Head of caudate nucleus (tissue), 42 donors: ENCODE results near the gene COA8.

Experiments
- DNase-seq, 42 donors: peaks; one replicate each; pipeline versions ENCODE4 v3.0.0 to v3.0.0-alpha.2; 2020 to 2021; ENCODE audit warnings: mixed read lengths in 7 of 42
- intact Hi-C: fragments of 100-400 bp; cut with DNase I; formaldehyde crosslinking; loops from one replicate; pipeline ENCODE4 v1.15.0; 2022

COA8 gene

DNA sequence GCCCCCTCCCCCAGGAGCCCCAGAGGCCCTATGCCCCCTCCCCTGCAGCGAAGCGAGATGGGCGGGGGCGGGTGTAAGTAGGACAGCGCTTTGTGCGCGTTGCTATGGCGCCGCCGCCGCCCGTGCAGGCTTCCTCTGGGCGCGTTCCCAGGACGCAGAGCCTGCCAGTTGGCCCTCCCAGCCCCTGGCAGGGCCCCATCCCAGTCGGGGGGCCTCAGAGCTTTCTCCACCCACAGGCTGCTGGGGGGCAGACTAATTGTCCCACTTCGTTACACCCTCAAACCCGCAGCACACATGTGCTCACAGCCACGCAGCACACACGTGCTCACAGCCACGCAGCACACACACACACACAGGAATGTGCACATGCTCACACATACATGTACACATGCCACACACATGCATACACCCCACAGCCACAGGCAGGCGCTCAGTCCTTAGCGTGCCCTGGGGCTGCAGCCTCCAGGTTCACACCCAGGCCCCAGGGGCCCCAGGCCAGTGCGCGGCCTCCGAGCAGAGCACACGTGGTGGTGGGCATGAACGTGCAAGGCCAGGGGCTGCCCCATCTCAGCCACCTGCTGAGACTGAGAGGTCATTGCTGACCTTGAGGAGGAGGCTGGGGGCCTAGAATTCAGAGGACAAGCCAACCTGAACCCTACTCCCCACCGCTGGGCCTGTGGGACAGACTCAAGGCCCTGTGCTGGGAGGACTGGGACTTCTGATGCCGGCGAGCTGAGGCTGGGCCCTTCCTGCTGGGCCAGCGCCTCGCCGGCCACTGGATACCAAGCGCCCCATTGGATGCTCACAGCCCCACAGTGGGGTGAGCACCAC, 18.2 kb upstream of the COA8 start:
- intact Hi-C loops = loop anchor here (2.0 to 10.0 kb wide), 2 partner anchors 26 to 50 kb away; no protein-coding TSS in a partner anchor

GRCh38 chr14:103545219-103545914, 17.4 kb upstream of the COA8 start:
- peak in 7 of 42 donors; percentile 2 to 41 (median 17) for DNase-seq
- intact Hi-C loops = loop anchor here (2.0 to 10.0 kb wide), 2 partner anchors 27 to 51 kb away; no protein-coding TSS in a partner anchor

More for the DNA sequence above, 18.2 kb upstream of the COA8 start:
- peak; percentile 75 to 96 (median 89) for DNase-seq

GRCh38 chr14:103545915-103546651, 16.7 kb upstream of the COA8 start:
- peak in 6 of 42 donors; percentile 7 to 44 (median 28) for DNase-seq
- intact Hi-C loops = loop anchor here (2.0 to 10.0 kb wide), 2 partner anchors 27 to 51 kb away; no protein-coding TSS in a partner anchor

DNA sequence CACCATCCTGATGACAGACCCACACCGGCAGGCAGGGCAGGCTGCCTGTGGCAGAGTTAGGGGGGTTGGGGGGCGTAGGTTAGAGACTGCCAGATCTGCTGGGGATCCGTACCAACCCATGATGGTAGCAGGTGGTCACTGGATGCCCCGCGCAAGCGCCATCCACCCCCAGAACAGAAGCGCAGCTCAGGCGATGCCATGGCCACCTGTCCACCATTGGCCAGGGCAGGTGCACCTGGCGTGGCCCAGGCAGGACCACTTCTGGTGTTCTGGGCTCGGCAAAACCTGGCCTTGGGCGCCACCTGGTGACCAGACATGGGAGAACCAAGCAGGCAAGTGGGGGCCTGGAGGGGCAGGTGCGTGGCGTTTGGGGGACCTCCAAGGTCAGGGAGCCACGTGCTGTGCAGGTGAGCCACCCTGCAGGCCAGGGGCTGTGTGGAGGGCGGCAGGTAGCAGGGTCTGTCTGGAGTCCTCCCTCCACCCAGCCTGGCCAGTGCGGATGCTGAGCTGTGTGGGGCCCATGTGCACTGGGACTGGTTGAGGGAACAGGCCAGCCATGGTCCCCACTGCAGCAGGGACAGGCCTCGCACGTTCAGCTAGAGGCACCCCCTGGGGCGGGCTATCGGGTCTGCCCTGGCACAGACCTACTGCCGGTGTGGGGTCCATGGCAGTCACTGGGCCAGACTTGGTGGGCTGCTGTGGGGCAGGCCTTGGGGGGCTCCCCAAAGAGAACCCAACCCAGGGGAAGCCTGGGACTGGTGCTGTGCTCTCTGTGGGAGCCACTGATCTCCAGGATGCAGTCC, 15.9 kb upstream of the COA8 start:
- intact Hi-C loops = loop anchor here (10.0 kb wide), 1 partner anchor 52 kb away; no protein-coding TSS in a partner anchor
- peak; percentile 74 to 94 (median 86) for DNase-seq

GRCh38 chr14:103547455-103547940, 15.3 kb upstream of the COA8 start:
- DNase-seq = peak in 2 of 42 donors; percentile 1 to 25

GRCh38 chr14:103547941-103548462, 14.8 kb upstream of the COA8 start:
- DNase-seq = peak in 3 of 42 donors; percentile 12 to 43 (median 28)
- intact Hi-C loops = loop anchor here (10.0 kb wide), 1 partner anchor 53 kb away; no protein-coding TSS in a partner anchor

More at GRCh38 chr14:103547455-103547940, 15.3 kb upstream of the COA8 start:
- intact Hi-C loops = loop anchor here (10.0 kb wide), 1 partner anchor 53 kb away; no protein-coding TSS in a partner anchor

DNA sequence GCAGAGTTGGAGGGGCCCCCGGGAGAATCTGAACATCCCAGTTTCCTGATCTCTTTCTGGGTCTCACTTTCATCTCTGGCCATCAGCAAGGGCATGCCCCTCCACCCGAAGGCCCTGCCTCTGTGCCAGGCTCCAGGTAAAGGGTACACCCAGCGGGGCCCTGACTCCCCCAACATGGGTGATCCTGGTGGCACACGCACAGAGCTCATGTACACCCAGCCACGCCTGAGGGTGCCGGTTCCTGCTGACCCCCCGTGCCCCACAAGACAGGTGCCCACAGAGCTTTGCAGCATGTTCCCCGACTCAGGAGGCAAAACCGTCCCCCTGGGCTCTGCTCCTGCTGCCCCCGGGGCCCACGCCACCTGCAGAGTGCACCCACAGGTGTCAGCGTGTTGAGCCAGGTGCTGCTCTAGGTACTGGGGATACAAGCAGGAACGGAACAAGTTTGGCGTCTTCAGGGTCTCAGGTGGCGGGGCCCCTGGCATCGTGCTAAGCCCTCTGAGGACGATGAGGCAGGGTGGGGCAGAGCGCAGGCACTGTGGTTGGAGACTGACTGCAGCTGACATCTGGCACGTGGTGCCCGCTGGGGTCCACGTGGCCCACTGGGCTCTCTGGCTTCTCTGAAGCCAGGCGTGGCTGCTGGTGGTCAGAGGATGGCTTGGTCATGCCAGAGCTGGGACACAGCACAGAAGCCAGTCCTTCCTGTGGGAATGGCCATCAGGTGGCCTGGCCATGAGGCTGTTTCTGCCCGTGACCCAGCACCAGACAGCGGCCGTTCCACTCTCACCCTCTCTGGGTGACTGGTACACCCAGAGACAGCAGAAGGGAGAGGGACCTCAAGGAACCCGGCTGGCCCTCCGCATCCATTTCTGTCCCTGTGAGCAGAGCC, 14.1 kb upstream of the COA8 start:
- peak in 28 of 42 donors; percentile 27 to 82 (median 68) for DNase-seq
- intact Hi-C loops = loop anchor here (10.0 kb wide), 1 partner anchor 54 kb away; no protein-coding TSS in a partner anchor

GRCh38 chr14:103549361-103550311, 13.1 kb upstream of the COA8 start:
- DNase-seq = peak; percentile 67 to 93 (median 84)
- intact Hi-C loops = loop anchor here (10.0 kb wide), 1 partner anchor 55 kb away; no protein-coding TSS in a partner anchor

- intact Hi-C loops = no loop called here
- DNase-seq = peak in 4 of 42 donors; percentile 32 to 51 (median 44)
These were observed 12.1 kb upstream of the COA8 start for GRCh38 chr14:103550451-103551337.

- intact Hi-C loops = no loop called here
- peak in 10 of 42 donors; percentile 43 to 79 (median 56) for DNase-seq
These were observed 11.4 kb upstream of the COA8 start for GRCh38 chr14:103551338-103551762.

DNA sequence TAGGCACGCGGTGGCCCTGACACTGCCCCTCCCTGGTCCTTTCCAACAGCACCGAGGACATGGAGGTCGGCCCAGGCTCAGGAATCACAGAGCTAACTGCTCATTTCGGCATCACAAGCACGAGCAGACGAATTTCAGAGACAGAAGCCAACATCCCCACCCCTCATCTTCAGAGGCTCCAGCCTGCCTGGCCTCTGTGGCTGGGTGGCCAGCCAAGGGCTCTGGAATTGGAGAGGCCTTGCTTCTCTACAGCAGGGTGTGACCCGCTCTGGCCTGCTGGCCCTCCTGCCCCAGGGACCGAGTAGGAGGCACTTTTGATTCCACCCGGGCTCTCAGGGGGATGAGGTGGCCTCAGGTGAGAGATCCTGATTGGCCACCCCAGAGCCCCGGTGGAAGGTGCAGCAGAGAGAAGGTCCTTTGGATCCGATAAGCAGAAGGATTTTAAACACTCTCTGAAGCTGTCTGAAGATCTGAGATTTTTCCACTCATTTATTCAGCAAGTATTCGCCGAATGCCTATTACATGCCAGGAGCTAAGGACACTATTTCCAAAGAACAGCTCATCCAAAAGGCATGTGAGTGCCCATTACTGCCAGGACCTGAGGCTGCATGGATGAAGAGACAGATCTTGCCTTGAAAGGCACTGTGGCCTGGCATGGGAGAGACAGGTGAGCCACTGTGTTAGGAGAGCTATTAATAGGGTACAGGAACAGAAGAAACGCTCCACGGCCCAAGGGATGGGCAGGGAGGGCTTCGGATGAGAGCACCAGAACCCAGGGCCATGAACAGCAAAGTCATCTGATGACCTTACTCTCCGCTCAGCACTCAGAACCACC, 10.5 kb upstream of the COA8 start:
- DNase-seq = peak in 1 of 42 donors; percentile 41
- intact Hi-C loops = no loop called here

- intact Hi-C loops = no loop called here
- no peak for DNase-seq
These were observed 9.9 kb upstream of the COA8 start for GRCh38 chr14:103552846-103553210.

DNA sequence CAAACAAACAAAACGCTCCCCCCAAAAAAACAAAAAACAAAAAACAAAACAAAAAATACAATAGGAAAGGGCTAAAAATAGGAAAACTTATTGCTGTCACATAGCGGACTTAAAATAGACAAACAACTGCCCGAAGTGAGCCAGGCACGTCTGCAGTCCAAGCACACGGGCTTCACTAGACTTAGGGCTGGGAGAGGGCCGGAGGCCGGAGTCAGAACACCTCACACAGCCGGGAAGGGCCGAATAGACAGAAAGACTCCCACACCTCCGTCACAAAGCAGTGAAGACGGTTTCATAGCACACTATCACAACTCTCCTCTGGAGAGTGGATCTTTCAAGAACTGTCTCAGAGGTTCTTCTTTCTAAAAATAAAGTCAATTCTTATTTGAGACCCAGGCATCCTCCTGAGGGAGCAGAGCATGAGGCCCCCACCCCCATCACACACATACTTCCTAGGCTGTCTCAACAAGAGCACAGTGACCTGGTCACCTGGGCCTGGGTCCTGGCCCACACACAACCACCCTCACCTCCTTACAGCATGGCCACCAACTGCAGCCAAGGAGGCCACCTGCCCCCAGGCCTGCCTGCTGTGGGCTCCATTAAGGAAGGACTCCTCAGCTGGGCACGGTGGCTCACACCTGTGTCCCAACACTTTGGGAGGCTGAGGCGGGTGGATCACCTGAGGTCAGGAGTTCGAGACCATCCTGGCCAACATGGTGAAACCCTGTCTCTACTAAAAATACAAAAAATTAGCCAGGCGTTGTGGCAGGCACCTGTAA, 7.0 kb upstream of the COA8 start:
- DNase-seq = no peak
- intact Hi-C loops = no loop called here
